LoVo (cell line): ENCODE data around the gene SLC45A2.

Experiments used
- DNase-seq: peaks from one replicate; pipeline ENCODE4 v3.0.0-alpha.2; 2016; ENCODE audit warnings: low spot score

SLC45A2 gene

GRCh38 chr5:34007201-34007620, 22.7 kb upstream of the SLC45A2 start:
- DNase-seq: no peak

GRCh38 chr5:34005681-34006080, 21.2 kb upstream of the SLC45A2 start:
- no peak for DNase-seq

- DNase-seq: no peak
Observed at GRCh38 chr5:34005211-34005610, 20.7 kb upstream of the SLC45A2 start.

- DNase-seq: no peak
Observed at GRCh38 chr5:34003941-34004340, 19.4 kb upstream of the SLC45A2 start.

GRCh38 chr5:34002629-34003328, 18.3 kb upstream of the SLC45A2 start:
- DNase-seq: no peak

GRCh38 chr5:34001241-34001841, 16.8 kb upstream of the SLC45A2 start:
- DNase-seq: no peak

- DNase-seq: no peak
Observed at GRCh38 chr5:33999978-34000377, 15.5 kb upstream of the SLC45A2 start.

- peak; percentile 32 for DNase-seq
Observed at GRCh38 chr5:33997331-33997983, 13.0 kb upstream of the SLC45A2 start.

GRCh38 chr5:33995865-33996264, 11.4 kb upstream of the SLC45A2 start:
- DNase-seq: no peak

GRCh38 chr5:33994845-33995244, 10.4 kb upstream of the SLC45A2 start:
- no peak for DNase-seq

- DNase-seq: no peak
Observed at GRCh38 chr5:33992864-33993263, 8.4 kb upstream of the SLC45A2 start.

GRCh38 chr5:33985447-33985846, 954 bp upstream of the SLC45A2 start:
- no peak for DNase-seq

GRCh38 chr5:33984178-33984577, 315 bp downstream of the SLC45A2 start:
- no peak for DNase-seq

GRCh38 chr5:33981408-33982162, 2.9 kb downstream of the SLC45A2 start:
- DNase-seq: peak; percentile 8

- no peak for DNase-seq
Observed at GRCh38 chr5:33980030-33980429, 4.5 kb downstream of the SLC45A2 start.

- no peak for DNase-seq
Observed at GRCh38 chr5:33978306-33978705, 6.2 kb downstream of the SLC45A2 start.

GRCh38 chr5:33976307-33976706, 8.2 kb downstream of the SLC45A2 start:
- no peak for DNase-seq

GRCh38 chr5:33975852-33976251, 8.6 kb downstream of the SLC45A2 start:
- no peak for DNase-seq

- DNase-seq: no peak
Observed at GRCh38 chr5:33973271-33973670, 11.2 kb downstream of the SLC45A2 start.

GRCh38 chr5:33969572-33970452, 14.7 kb downstream of the SLC45A2 start:
- no peak for DNase-seq

- no peak for DNase-seq
Observed at GRCh38 chr5:33968211-33969005, 16.1 kb downstream of the SLC45A2 start.
